Pancreas (tissue), 10 donors: Measurements from ENCODE around the gene MTOR. TPM values are rescaled to one million over a fixed set of nuclear protein-coding genes. Genes with fewer than 3 reads are reported as not detected.

Source experiments
- ATAC-seq, 4 donors: fragments of 200-7000 bp; cut with Tn5 transposase; one replicate each; pipeline versions ENCODE4 v1.8.0 to v1.9.1; 2020; ENCODE audit warnings: mild to moderate bottlenecking in 4 of 4, moderate library complexity in 4 of 4
- DNase-seq, 6 donors: peaks; one replicate each; pipeline ENCODE4 v3.0.0-alpha.2; 2020
- FAIRE-seq: peaks from 2 replicates; lab custom pipeline; 2012; peaks lifted over from hg19 to GRCh38; lab: Jason Lieb, UNC
- H3K27ac ChIP-seq, 4 donors: fragments of 200-600 bp; sonication (generic); 1 replicate in 3 of 4; 2 replicates in 1 of 4; pipeline versions ENCODE4 v1.5.0 to v1.8.0; 2020
- H3K27me3 ChIP-seq, 4 donors: fragments of 200-600 bp; one replicate each; pipeline ENCODE4 v1.8.0; 2021
- H3K36me3 ChIP-seq, 3 donors: fragments of 200-600 bp; sonication (generic) in 1 of 3; one replicate each; pipeline versions ENCODE4 v1.5.0 to v1.8.0; 2020 to 2021
- H3K4me1 ChIP-seq, 3 donors: fragments of 200-600 bp; one replicate each; pipeline ENCODE4 v1.8.0; 2021
- H3K4me3 ChIP-seq, 4 donors: fragments of 200-600 bp; sonication (generic) in 2 of 4; one replicate each; pipeline versions ENCODE4 v1.5.0 to v1.8.0; 2020 to 2021
- H3K9me3 ChIP-seq, 4 donors: fragments of 200-600 bp; one replicate each; pipeline ENCODE4 v1.8.0; 2021
- CTCF ChIP-seq, 4 donors: fragments of 200-600 bp; sonication (generic) in 3 of 4; IDR thresholded peaks; one replicate each; pipeline versions ENCODE4 v1.5.0 to v1.8.0; 2021; ENCODE audit warnings: antibody characterized with exemption in 4 of 4
- WGBS, 2 donors: extraction: QIAGEN DNeasy Blood & Tissue Kit; methylation state at CpG; one replicate each; pipeline ENCODE4 v1.1.7; 2013; 5-methylcytosine and 5-hydroxymethylcytosine counted together
- intact Hi-C, 3 donors: fragments of 100-400 bp; cut with DNase I; formaldehyde crosslinking; loops; one replicate each; pipeline versions ENCODE4 v1.11.1 to v1.14.2; 2022
- polyA plus RNA-seq, 2 donors: library from polyadenylated mRNA; stranded (reverse); fragments of 200-250 nt; gene quantifications; one replicate each; pipeline ENCODE4 v1.2.3, GENCODE V29; 2013
- total RNA-seq, 6 donors: library from RNA; stranded (reverse); fragmentation: NEBNext Ultra II Directional in 4 of 6; extraction: Animal tissue kit (Norgen Biotek cat#: 25700) in 4 of 6; gene quantifications; one replicate each; pipeline versions ENCODE4 v1.2.1 to v1.2.4, GENCODE V29; 2021 to 2023
- donor health status: healthy with polysubstance abuse.
- donor health status: DM: no; HTN: no; CAD: no; lungs with moderate emphysema.
- donor health status: DM: no; HTN: no; CAD: no.
- donor health status: control.
- donor health status: control.
- donor health status: Bipolar disorder and iron deficiency.
- donor health status: DM: yes; HTN: yes; CAD: no.
- donor health status: DM: no; HTN: no; CAD: no.
- donor health status: DM: no; HTN: no; CAD: no.
- donor health status: DM: yes; HTN: yes; CAD: no.

The MTOR gene
- total and polyA plus RNA-seq, 8 donors = 11.9 to 22.6 (median 15.8) TPM

- intact Hi-C loops = no loop called here
- no peak for FAIRE-seq
- WGBS, 2 donors = 72 to 86% methylated on average over 3 of the region's 3 CpGs
- ATAC-seq = no peak
- H3K36me3 ChIP-seq = peaks cover 0 to 19% (median 8%) of the 10 kb centered on the region in 3 donors
- no peak overlapping the region for H3K4me3 ChIP-seq
- H3K27me3 ChIP-seq = no peaks in the 10 kb centered on the region
- no peaks in the 10 kb centered on the region for H3K9me3 ChIP-seq
- no peak for DNase-seq
- H3K4me1 ChIP-seq = peaks cover 0 to 7% (median 0%) of the 10 kb centered on the region in 3 donors
- no peak for TF ChIP-seq CTCF (IDR thresholded peaks at IDR 0.05)
- no peak overlapping the region for H3K27ac ChIP-seq
Measured at GRCh38 chr1:11062965-11063401, 199.4 kb downstream of the MTOR start.

- DNase-seq (no peak), FAIRE-seq (no peak), ATAC-seq (no peak)
- Histone ChIP-seq H3K27ac (no peak overlapping the region), H3K9me3 (no peaks in the 10 kb centered on the region), H3K27me3 (no peaks in the 10 kb centered on the region), H3K4me3 (peak overlapping the region in 1 of 4 donors; percentile 89), H3K4me1 (peaks cover 0 to 7% (median 0%) of the 10 kb centered on the region in 3 donors), H3K36me3 (peaks cover 0 to 13% (median 6%) of the 10 kb centered on the region in 3 donors)
- intact Hi-C loops = no loop called here
- 52 to 54% methylated on average over 5 of the region's 5 CpGs for WGBS, 2 donors
- TF ChIP-seq CTCF (IDR thresholded peaks at IDR 0.05) = no peak
Measured at GRCh38 chr1:11061652-11062365, 200.5 kb downstream of the MTOR start.

DNA sequence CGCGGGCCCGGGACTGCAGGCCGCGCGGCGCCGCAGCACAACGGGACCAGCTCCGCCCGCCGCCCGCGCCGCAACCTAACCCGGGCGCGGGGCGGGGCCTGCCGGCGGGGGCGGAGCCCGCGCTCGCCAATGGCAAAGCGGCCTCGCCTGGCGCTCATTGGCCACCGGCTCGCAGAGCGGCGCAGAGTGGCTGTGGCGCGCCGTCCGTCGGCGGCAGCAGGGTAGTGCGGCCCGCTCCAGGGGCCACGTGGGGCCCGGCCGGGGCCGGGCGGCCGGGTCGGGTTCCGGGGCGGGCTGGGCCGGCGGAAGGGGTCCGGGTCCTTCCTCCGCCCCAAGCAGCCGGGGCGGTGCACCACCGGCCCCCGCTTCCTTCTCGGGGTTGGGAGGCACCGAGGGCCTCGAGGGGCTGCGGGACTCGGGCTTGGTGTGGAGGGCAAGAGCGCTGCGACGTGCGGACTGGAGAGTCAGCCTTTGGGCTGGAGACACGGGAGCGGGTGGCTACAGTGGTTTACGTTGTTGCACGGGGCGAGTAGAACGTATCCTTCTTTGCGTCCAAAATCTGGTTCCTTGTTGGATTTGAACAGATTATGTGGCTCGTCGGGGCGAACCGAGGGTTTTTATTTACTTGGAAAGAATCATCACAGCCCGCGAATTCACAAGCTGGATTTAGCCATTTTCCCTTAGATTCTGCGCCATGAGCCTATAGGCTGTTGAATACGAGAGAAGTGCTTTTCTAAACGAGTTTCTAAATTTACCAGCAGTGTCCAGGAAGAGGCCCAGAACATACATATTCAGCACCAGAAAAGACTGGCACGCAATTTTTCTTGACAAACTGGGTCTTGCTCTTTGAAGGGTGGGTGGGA lies 202.2 kb downstream of the MTOR start, which contains the start of gene SRM:
TSS of gene SRM (minus strand) at position 51 of the 863 bp plus-strand sequence. CDS start 75 bp downstream, outside the sequence.
- Histone ChIP-seq H3K9me3 (no peaks in the 10 kb centered on the region), H3K4me3 (peak within 1 kb of the TSS; percentile 95 to 99 (median 96)), H3K4me1 (peaks cover 0 to 7% (median 0%) of the 10 kb centered on the region in 3 donors), H3K27ac (peak within 1 kb of the TSS; percentile 20 to 74 (median 48)), H3K27me3 (no peaks in the 10 kb centered on the region), H3K36me3 (peaks cover 2 to 11% (median 5%) of the 10 kb centered on the region in 3 donors)
- ATAC-seq (peak; percentile 95 to 99 (median 96)), DNase-seq (peak; percentile 88 to 97 (median 96)), FAIRE-seq (no peak)
- peak; percentile 26 to 60 (median 52) for TF ChIP-seq CTCF (IDR thresholded peaks at IDR 0.05)
- intact Hi-C loops = no loop called here
- WGBS, 2 donors = 0% methylated on average over 42 to 83 of the region's 83 CpGs

GRCh38 chr1:11059155-11059967 lies 203.0 kb downstream of the MTOR start:
- DNase-seq (peak in 4 of 6 donors; percentile 28 to 84 (median 49)), FAIRE-seq (no peak), ATAC-seq (peak in 2 of 4 donors; percentile 2 to 5)
- Histone ChIP-seq H3K4me3 (peak overlapping the region; percentile 95 to 99 (median 96)), H3K36me3 (peaks cover 2 to 11% (median 5%) of the 10 kb centered on the region in 3 donors), H3K27me3 (no peaks in the 10 kb centered on the region), H3K4me1 (peaks cover 0 to 7% (median 0%) of the 10 kb centered on the region in 3 donors), H3K9me3 (no peaks in the 10 kb centered on the region), H3K27ac (peak overlapping the region; percentile 20 to 68 (median 46))
- intact Hi-C loops = no loop called here
- TF ChIP-seq CTCF (IDR thresholded peaks at IDR 0.05) = no peak
- 1 to 2% methylated on average over 52 to 72 of the region's 72 CpGs for WGBS, 2 donors
